AG04450 (cell line): ENCODE results near the gene PTPRD. TPM values are rescaled to one million over a fixed set of nuclear protein-coding genes. Genes with fewer than 3 reads are reported as not detected.

Experiments
- CTCF ChIA-PET: fragments of 300-600, 350-600 bp; formaldehyde crosslinking; extraction: SDS; loops from one replicate; lab custom pipeline; 2022; ENCODE audit warnings: antibody characterized with exemption, inconsistent platforms; lab: Charles Lee
- POLR2A ChIA-PET: fragments of 350-600 bp; formaldehyde crosslinking; extraction: SDS; loops from one replicate; lab custom pipeline; 2021; ENCODE audit warnings: antibody characterized with exemption, inconsistent platforms; lab: Yijun Ruan, JAX
- DNase-seq: peaks from one replicate; pipeline ENCODE4 v3.0.0-alpha.2; 2011; ENCODE audit warnings: low read depth, low spot score
- H3K27ac ChIP-seq: one replicate; pipeline ENCODE4 v1.5.1; 2012; ENCODE audit warnings: low read depth, low read length, control low read depth
- H3K27me3 ChIP-seq: one replicate; pipeline ENCODE4 v1.6.0; 2012; ENCODE audit warnings: low read length; ENCODE audit not compliant: control insufficient read depth, insufficient read depth
- H3K4me3 ChIP-seq: 2 replicates; pipeline ENCODE4 v1.5.1; 2011; ENCODE audit warnings: mild to moderate bottlenecking, low read depth, low read length, control low read depth
- H3K9me3 ChIP-seq: 2 replicates; pipeline ENCODE4 v1.5.1; 2012; ENCODE audit warnings: low read length; ENCODE audit not compliant: control insufficient read depth, insufficient read depth
- CTCF ChIP-seq: IDR thresholded peaks from 2 replicates; pipeline ENCODE4 v1.5.1; 2011; ENCODE audit warnings: low read depth, low read length, control low read depth, inconsistent platforms
- polyA plus RNA-seq: library from polyadenylated mRNA; depleted of rRNA; stranded (reverse); fragments of >200 nt; gene quantifications from 2 replicates; pipeline ENCODE4 v1.2.3, GENCODE V29; 2011

PTPRD gene
- polyA plus RNA-seq, 1 experiment, result 0.19 TPM

DNA sequence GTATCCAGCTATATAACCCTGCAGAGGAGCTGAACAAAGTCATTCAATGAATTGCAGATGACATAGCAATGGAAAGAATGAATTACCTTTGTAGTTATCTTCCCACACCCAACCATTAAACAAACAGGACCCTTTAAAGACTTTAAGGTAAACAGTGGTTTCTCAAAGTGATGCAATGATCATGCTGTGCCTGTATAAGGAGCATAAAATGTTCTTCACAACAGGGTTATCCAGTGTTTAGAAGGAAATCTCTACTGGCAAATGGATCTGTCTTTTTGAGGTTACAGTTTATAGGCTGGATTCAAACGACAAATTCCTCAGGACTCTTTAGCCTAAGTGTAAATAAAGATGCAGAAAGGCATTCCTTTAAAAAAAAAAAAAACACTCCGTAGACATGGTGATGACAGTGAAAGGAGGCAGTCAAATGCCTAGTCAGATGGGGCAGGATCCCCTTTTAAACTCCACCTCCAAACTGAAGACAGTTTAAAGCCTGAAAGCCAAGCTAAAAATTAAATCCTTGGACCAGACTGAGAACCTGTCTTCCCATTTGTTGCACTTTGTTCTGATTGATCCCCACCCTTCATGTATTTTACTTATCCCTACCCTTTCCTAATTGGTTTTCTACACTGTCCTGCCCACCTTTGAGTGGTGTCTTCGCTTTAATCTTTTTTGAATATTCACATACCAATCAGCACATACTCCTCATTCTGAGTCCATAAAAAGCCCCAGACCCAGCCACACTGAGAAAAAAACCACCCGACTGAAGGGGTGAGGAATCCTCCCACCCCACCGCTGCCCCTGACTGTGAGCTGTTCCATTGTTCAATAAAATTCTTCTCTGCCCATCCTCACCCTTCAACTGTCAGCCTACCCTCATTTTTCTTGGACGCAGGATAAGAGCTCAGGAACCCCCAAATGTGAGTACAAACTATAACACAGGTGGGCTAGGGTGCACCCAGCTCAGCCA, 2052.0 kb downstream of the PTPRD start:
- Histone ChIP-seq H3K9me3 (peaks cover 8% of the 10 kb centered on the region), H3K4me3 (no peak overlapping the region), H3K27me3 (no peaks in the 10 kb centered on the region), H3K27ac (no peak overlapping the region)
- TF ChIP-seq CTCF, result no peak
- ChIA-PET POLR2A (no interaction called here), CTCF (no interaction called here)
- DNase-seq, result no peak

- DNase-seq, result no peak
- H3K4me3 ChIP-seq, result no peak overlapping the region
- no peaks in the 10 kb centered on the region for H3K27me3 ChIP-seq
- ChIA-PET CTCF (no interaction called here), POLR2A (no interaction called here)
- TF ChIP-seq CTCF, result no peak
- H3K9me3 ChIP-seq, result peaks cover 8% of the 10 kb centered on the region
- H3K27ac ChIP-seq, result no peak overlapping the region
Observed at GRCh38 chr9:8558176-8558575, 2054.6 kb downstream of the PTPRD start.

- Histone ChIP-seq H3K9me3 (no peaks in the 10 kb centered on the region), H3K27ac (no peak overlapping the region), H3K4me3 (no peak overlapping the region), H3K27me3 (no peaks in the 10 kb centered on the region)
- ChIA-PET POLR2A (no interaction called here), CTCF (no interaction called here)
- no peak for DNase-seq
- TF ChIP-seq CTCF, result no peak
Observed at GRCh38 chr9:8555762-8556500, 2056.9 kb downstream of the PTPRD start.

- TF ChIP-seq CTCF, result no peak
- H3K27me3 ChIP-seq, result no peaks in the 10 kb centered on the region
- no peak for DNase-seq
- no peak overlapping the region for H3K27ac ChIP-seq
- CTCF ChIA-PET, result no interaction called here
- POLR2A ChIA-PET, result no interaction called here
- H3K9me3 ChIP-seq, result no peaks in the 10 kb centered on the region
- no peak overlapping the region for H3K4me3 ChIP-seq
Observed at GRCh38 chr9:8553444-8553843, 2059.4 kb downstream of the PTPRD start.

- Histone ChIP-seq H3K9me3 (no peaks in the 10 kb centered on the region), H3K27me3 (no peaks in the 10 kb centered on the region), H3K4me3 (no peak overlapping the region), H3K27ac (no peak overlapping the region)
- no peak for TF ChIP-seq CTCF
- DNase-seq, result no peak
- POLR2A ChIA-PET, result no interaction called here
- CTCF ChIA-PET, result no interaction called here
Observed at GRCh38 chr9:8552732-8553131, 2060.1 kb downstream of the PTPRD start.
